Astrocyte (in vitro differentiated cells and primary cell): ENCODE results near the gene CSMD2.

Source experiments
- EZH2 ChIP-seq: IDR thresholded peaks from 2 replicates; pipeline ENCODE4 v1.6.1; 2012; ENCODE audit warnings: mild to moderate bottlenecking, low read length, inconsistent platforms; ENCODE audit not compliant: insufficient read depth
- TF ChIP-seq, protein P1 (sequence below): IDR thresholded peaks from 2 replicates; pipeline ENCODE4 v1.5.1; 2011; ENCODE audit warnings: low read depth, mild to moderate bottlenecking, inconsistent platforms, low read length, moderate library complexity; ENCODE audit not compliant: insufficient read depth

DNA sequence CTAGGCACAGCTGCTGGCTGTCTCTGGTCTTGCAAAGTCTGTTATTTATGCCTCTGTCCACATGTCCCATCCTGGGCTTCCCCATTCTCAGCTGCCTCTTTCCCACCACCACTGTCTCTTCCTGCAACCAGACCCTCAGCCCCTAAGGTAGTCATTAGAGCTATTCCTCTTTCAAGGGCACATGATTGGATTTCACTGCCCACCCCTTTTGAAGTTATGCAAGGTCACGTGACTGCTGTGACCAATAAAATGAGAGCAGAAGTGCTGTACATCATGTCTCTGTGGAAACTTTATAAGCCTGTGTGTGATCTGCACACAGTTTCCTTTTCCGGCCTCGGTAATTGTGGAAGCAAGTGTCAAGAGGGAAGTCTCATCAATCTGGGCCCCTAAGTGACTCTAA is 437.7 kb downstream of the CSMD2 start:
- TF ChIP-seq, protein P1, sequence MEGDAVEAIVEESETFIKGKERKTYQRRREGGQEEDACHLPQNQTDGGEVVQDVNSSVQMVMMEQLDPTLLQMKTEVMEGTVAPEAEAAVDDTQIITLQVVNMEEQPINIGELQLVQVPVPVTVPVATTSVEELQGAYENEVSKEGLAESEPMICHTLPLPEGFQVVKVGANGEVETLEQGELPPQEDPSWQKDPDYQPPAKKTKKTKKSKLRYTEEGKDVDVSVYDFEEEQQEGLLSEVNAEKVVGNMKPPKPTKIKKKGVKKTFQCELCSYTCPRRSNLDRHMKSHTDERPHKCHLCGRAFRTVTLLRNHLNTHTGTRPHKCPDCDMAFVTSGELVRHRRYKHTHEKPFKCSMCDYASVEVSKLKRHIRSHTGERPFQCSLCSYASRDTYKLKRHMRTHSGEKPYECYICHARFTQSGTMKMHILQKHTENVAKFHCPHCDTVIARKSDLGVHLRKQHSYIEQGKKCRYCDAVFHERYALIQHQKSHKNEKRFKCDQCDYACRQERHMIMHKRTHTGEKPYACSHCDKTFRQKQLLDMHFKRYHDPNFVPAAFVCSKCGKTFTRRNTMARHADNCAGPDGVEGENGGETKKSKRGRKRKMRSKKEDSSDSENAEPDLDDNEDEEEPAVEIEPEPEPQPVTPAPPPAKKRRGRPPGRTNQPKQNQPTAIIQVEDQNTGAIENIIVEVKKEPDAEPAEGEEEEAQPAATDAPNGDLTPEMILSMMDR, result no peak
- no peak for TF ChIP-seq EZH2
